Activated T-helper 1 cell treated with Interleukin-2 at 50 U/mL for 16 hours (primary cell): ENCODE measurements around the gene RLBP1.

Experiments
- DNase-seq: peaks from one replicate; pipeline ENCODE4 v3.0.0-alpha.2; 2020; ENCODE audit warnings: low read depth

RLBP1 gene

GRCh38 chr15:89205991-89206585 is 15.3 kb downstream of the RLBP1 start:
- no peak for DNase-seq

- no peak for DNase-seq
Measured at GRCh38 chr15:89203705-89204273, 17.6 kb downstream of the RLBP1 start.

GRCh38 chr15:89201465-89202005 is 19.8 kb downstream of the RLBP1 start:
- DNase-seq: no peak

GRCh38 chr15:89200182-89200581 is 21.2 kb downstream of the RLBP1 start:
- no peak for DNase-seq

GRCh38 chr15:89199746-89200145 is 21.6 kb downstream of the RLBP1 start:
- DNase-seq: no peak

- DNase-seq: no peak
Measured at GRCh38 chr15:89198934-89199333, 22.4 kb downstream of the RLBP1 start.

- no peak for DNase-seq
Measured at GRCh38 chr15:89198196-89198595, 23.2 kb downstream of the RLBP1 start.

- DNase-seq: no peak
Measured at GRCh38 chr15:89197503-89197971, 23.8 kb downstream of the RLBP1 start.

- DNase-seq: no peak
Measured at GRCh38 chr15:89196994-89197393, 24.4 kb downstream of the RLBP1 start.

GRCh38 chr15:89196241-89196640 is 25.1 kb downstream of the RLBP1 start:
- DNase-seq: no peak

- no peak for DNase-seq
Measured at GRCh38 chr15:89195836-89196235, 25.5 kb downstream of the RLBP1 start.

GRCh38 chr15:89194608-89195007 is 26.8 kb downstream of the RLBP1 start:
- DNase-seq: no peak

- DNase-seq: no peak
Measured at GRCh38 chr15:89192766-89193165, 28.6 kb downstream of the RLBP1 start.

- no peak for DNase-seq
Measured at GRCh38 chr15:89192136-89192535, 29.2 kb downstream of the RLBP1 start.

- no peak for DNase-seq
Measured at GRCh38 chr15:89187986-89188514, 33.3 kb downstream of the RLBP1 start.

GRCh38 chr15:89187301-89187985 is 33.9 kb downstream of the RLBP1 start:
- DNase-seq: no peak

- no peak for DNase-seq
Measured at GRCh38 chr15:89186803-89187202, 34.6 kb downstream of the RLBP1 start.

GRCh38 chr15:89184886-89185526 is 36.4 kb downstream of the RLBP1 start:
- DNase-seq: no peak

- DNase-seq: no peak
Measured at GRCh38 chr15:89184357-89184756, 37.0 kb downstream of the RLBP1 start.

GRCh38 chr15:89179966-89180875 is 41.2 kb downstream of the RLBP1 start:
- no peak for DNase-seq

- no peak for DNase-seq
Measured at GRCh38 chr15:89178307-89178977, 42.9 kb downstream of the RLBP1 start.
